Measurements from ENCODE around the gene MDC1.
"Not testable (repeated sequence)": the region's sequence is repeated elsewhere in the genome, so short reads cannot be mapped to it uniquely, and the experiment has no call there.

MDC1 gene

DNA sequence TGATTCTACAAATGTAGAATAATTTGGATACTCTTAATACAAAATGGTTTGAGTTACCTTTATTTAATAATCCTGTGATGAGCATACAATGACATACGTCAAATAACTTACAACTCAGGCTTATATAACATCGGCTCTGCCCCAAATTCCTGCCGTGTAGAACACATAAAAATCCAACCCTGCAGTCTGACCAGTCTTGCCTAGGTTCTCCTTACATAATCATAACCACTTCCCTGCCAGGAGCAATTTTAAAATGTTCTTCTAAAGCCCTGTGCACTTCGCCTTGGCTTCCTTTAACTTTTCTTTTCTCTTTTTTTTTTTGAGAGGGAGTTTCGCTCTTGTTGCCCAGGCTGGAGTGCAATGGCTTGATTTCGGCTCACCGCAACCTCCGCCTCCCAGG, 43.5 kb upstream of the MDC1 start:
- TF ChIP-seq CTCF (IDR thresholded peaks at IDR 0.05; ENCODE audit: extremely low read depth, missing control alignments), result no peak
- DNase-seq (ENCODE audit: low spot score), result no peak

DNA sequence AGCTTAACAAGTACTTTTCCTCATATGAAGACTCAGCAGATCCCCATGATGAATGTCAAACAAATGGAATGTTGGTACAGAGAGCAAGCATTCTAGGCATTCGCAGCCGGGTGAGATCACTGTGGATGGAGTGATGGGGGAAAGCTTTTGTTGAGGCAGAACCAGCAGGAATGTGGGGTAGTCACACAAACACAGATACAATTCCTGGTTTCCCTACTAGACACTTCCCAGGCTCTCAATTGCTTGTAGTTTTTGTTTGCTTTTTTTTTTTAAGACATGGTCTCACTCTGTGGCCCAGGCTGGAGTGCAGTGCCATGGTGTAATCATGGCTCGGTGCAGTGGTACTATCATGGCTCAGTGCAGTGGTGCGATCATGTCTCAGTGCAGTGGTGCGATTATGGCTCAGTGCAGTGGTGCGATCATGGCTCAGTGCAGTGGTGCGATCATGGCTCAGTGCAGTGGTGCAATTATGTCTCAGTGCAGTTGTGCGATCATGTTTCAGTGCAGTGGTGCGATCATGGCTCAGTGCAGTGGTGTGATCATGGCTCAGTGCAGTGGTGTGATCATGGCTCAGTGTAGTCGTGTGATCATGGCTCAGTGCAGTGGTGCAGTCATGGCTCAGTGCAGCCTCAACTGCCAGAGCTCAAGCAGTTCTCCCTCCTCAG, 42.6 kb upstream of the MDC1 start:
- no peak for DNase-seq (ENCODE audit: low spot score)
- TF ChIP-seq CTCF (IDR thresholded peaks at IDR 0.05; ENCODE audit: extremely low read depth, missing control alignments), result no peak

DNA sequence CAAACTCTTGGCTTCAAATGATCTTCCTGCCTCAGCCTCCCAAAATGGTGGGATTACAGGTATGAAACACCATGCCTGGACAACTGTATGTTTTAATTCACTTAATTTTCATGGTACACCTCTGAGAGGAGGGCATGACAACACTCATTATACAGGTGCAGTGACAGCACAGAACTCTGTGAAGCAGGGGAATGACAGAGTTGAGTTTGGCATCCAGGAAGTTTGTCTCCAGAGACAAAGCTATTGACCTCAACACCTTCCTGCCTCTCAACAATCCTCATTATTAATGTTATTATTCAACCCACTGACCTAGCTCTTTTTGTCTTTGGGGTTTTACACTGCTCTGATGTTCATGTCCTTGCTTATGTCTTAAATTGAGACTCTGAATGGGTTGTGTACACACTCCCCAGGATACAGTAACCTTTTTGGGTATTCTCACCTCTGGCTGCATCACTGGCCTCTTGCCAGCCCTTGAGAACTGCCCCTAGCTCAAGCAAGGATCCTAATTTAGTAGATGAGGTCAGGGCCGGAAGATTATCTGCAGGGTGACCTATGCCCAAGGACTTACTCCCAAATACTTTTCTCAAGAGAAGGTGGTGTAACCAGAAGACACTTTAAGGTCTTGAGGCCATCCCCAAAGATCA, 40.3 kb upstream of the MDC1 start:
- DNase-seq (ENCODE audit: low spot score), result no peak
- no peak for TF ChIP-seq CTCF (IDR thresholded peaks at IDR 0.05; ENCODE audit: extremely low read depth, missing control alignments)

DNA sequence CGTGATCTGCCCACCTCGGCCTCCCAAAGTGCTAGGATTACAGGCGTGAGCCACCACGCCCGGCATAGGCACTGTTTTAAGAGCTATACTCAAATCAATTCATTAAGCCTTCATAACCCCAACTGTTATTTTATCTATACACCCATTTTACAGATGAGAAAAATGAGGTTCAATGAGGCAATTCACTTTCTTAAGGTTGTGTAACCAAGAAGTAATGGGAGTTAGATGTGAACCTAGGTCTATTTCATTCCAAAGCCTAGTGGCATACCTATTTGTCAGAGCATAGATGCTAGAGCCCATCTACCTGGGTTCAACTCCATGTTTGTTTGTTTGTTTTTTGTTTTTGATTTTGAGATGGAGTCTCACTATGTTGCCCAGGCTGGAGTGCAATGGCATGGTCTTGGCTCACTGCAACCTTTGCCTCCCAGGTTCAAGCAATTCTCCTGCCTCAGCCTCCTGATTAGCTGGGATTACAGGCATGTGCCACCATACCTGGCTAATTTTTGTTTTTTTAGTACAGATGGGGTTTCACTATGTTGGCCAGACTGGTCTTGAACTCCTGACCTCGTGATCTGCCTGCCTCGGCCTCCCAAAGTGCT, 39.4 kb upstream of the MDC1 start:
- DNase-seq (ENCODE audit: low spot score), result not testable (repeated sequence)

- no peak for TF ChIP-seq CTCF (IDR thresholded peaks at IDR 0.05; ENCODE audit: extremely low read depth, missing control alignments)
- DNase-seq (ENCODE audit: low spot score), result no peak
These were observed 37.5 kb upstream of the MDC1 start for GRCh38 chr6:30754631-30755030.

- TF ChIP-seq CTCF (IDR thresholded peaks at IDR 0.05; ENCODE audit: extremely low read depth, missing control alignments), result no peak
- DNase-seq (ENCODE audit: low spot score), result no peak
These were observed 35.3 kb upstream of the MDC1 start for GRCh38 chr6:30752157-30752927.

DNA sequence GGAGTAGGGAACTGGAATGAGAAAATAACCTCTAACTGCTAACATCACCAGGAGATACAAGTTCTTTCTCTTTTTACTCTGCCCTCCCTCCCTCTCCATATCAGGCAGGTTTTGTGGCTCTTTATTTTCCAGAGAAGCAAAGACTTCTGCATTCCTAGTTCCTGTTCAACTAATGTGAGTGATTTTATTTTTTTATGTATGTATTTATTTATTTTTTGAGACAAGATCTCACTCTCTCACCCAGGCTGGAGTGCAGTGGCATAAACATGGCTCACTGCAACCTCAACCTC, 33.2 kb upstream of the MDC1 start:
- DNase-seq (ENCODE audit: low spot score), result no peak
- TF ChIP-seq CTCF (IDR thresholded peaks at IDR 0.05; ENCODE audit: extremely low read depth, missing control alignments), result no peak

Data from GM20000 (cell line).